WTC11 (cell line): Measurements from ENCODE around the gene PRELID1.

Source experiments
- AFF4 ChIP-seq: sonication (generic); formaldehyde crosslinking; IDR thresholded peaks from 2 replicates; pipeline ENCODE4 v1.8.1; 2023; ENCODE audit warnings: mild to moderate bottlenecking, missing genetic modification reagents, borderline replicate concordance
- ATF2 ChIP-seq: sonication (generic); formaldehyde crosslinking; IDR thresholded peaks from 2 replicates; pipeline ENCODE4 v1.8.1; 2022; ENCODE audit warnings: low read depth, missing genetic modification reagents, borderline replicate concordance
- CREB1 ChIP-seq: sonication (generic); formaldehyde crosslinking; IDR thresholded peaks from 2 replicates; pipeline ENCODE4 v1.8.0; 2023; ENCODE audit warnings: mild to moderate bottlenecking, missing genetic modification reagents
- TF ChIP-seq, protein P1 (sequence below): fragments of 200-600 bp; IDR thresholded peaks from 2 replicates; pipeline ENCODE4 v1.8.0; 2022; ENCODE audit warnings: antibody characterized with exemption
- TF ChIP-seq, protein P2 (sequence below): sonication (generic); formaldehyde crosslinking; IDR thresholded peaks from 2 replicates; pipeline ENCODE4 v1.8.1; 2022; ENCODE audit warnings: low read depth, mild to moderate bottlenecking, moderate library complexity, missing genetic modification reagents, borderline replicate concordance
- TF ChIP-seq, protein P3 (sequence below): sonication (generic); formaldehyde crosslinking; IDR thresholded peaks from 2 replicates; pipeline ENCODE4 v1.8.0; 2022; ENCODE audit warnings: missing genetic modification reagents

DNA sequence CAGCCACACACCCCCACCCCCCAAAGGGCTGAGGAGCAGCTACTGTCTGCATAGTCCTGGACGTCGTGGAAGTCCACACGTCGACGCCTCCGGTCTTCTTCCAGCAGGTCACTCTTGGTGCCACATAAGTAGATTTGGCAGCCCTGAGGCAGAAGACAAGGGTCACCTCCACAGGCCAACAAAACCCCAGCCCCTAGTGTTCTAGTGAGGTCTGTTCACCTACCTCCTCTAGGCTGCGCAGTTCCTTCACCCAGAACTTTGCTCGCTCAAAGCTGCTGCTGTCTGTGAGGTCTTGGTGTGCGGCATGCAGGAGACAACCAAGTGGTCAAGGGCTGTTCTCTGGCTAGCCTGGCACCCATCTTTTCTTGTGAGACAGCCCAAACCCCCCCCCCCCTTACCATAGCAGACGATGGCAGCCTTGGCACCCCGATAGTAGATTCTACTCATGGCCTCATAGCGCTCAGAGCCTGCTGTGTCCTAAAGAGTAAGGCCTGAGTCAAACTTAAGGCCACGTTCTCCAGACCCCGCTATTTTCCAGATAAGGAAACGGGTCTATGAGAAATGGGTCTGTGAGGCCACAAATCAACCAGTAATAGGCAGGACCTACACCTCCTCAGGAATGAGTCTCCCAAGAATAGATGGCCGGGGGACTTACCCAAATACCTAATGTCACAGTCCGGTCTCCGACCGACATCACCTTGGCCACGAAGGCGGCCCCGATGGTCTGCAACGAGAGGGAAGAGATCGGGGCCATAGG is 1.1 kb upstream of the PRELID1 start:
- TF ChIP-seq, protein P1, sequence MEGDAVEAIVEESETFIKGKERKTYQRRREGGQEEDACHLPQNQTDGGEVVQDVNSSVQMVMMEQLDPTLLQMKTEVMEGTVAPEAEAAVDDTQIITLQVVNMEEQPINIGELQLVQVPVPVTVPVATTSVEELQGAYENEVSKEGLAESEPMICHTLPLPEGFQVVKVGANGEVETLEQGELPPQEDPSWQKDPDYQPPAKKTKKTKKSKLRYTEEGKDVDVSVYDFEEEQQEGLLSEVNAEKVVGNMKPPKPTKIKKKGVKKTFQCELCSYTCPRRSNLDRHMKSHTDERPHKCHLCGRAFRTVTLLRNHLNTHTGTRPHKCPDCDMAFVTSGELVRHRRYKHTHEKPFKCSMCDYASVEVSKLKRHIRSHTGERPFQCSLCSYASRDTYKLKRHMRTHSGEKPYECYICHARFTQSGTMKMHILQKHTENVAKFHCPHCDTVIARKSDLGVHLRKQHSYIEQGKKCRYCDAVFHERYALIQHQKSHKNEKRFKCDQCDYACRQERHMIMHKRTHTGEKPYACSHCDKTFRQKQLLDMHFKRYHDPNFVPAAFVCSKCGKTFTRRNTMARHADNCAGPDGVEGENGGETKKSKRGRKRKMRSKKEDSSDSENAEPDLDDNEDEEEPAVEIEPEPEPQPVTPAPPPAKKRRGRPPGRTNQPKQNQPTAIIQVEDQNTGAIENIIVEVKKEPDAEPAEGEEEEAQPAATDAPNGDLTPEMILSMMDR, result no peak
- TF ChIP-seq, protein P2, sequence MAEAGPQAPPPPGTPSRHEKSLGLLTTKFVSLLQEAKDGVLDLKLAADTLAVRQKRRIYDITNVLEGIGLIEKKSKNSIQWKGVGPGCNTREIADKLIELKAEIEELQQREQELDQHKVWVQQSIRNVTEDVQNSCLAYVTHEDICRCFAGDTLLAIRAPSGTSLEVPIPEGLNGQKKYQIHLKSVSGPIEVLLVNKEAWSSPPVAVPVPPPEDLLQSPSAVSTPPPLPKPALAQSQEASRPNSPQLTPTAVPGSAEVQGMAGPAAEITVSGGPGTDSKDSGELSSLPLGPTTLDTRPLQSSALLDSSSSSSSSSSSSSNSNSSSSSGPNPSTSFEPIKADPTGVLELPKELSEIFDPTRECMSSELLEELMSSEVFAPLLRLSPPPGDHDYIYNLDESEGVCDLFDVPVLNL, result no peak
- no peak for TF ChIP-seq ATF2 (CRISPR knock-in tag)
- no peak for TF ChIP-seq CREB1 (CRISPR knock-in tag)
- TF ChIP-seq AFF4 (CRISPR knock-in tag), result no peak
- TF ChIP-seq, protein P3, sequence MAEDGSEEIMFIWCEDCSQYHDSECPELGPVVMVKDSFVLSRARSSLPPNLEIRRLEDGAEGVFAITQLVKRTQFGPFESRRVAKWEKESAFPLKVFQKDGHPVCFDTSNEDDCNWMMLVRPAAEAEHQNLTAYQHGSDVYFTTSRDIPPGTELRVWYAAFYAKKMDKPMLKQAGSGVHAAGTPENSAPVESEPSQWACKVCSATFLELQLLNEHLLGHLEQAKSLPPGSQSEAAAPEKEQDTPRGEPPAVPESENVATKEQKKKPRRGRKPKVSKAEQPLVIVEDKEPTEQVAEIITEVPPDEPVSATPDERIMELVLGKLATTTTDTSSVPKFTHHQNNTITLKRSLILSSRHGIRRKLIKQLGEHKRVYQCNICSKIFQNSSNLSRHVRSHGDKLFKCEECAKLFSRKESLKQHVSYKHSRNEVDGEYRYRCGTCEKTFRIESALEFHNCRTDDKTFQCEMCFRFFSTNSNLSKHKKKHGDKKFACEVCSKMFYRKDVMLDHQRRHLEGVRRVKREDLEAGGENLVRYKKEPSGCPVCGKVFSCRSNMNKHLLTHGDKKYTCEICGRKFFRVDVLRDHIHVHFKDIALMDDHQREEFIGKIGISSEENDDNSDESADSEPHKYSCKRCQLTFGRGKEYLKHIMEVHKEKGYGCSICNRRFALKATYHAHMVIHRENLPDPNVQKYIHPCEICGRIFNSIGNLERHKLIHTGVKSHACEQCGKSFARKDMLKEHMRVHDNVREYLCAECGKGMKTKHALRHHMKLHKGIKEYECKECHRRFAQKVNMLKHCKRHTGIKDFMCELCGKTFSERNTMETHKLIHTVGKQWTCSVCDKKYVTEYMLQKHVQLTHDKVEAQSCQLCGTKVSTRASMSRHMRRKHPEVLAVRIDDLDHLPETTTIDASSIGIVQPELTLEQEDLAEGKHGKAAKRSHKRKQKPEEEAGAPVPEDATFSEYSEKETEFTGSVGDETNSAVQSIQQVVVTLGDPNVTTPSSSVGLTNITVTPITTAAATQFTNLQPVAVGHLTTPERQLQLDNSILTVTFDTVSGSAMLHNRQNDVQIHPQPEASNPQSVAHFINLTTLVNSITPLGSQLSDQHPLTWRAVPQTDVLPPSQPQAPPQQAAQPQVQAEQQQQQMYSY (CRISPR knock-in tag), result no peak
